ENCODE measurements around the gene ANAPC15.

Gene ANAPC15

DNA sequence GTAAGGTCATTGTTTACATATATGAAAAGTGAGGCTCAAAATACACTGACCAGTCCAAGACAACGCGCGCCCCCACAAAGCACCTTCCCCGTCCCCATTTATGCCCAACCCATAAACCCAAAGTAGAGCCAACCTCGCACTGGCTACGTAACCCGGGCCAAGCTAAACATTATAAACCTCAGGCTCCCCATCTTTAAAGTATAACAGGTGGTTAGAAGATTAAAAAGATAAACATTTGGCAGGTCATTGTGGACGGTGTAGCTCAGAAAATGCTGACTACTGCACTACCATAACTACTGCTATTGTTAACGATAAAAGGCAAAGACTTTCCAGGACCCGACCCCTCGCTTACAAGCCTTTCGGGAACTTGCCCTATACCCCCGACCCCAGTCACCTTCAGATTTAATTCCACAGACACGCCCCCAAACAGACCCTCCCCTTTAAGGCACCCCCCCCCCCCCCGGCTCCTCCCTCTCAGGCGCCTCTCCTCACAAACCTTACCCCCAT is 32.6 kb downstream of the ANAPC15 start:
- peak overlapping the region; percentile 57 for H3K4me3 ChIP-seq (ENCODE audit: low read depth, low read length)
- TF ChIP-seq, protein P1, sequence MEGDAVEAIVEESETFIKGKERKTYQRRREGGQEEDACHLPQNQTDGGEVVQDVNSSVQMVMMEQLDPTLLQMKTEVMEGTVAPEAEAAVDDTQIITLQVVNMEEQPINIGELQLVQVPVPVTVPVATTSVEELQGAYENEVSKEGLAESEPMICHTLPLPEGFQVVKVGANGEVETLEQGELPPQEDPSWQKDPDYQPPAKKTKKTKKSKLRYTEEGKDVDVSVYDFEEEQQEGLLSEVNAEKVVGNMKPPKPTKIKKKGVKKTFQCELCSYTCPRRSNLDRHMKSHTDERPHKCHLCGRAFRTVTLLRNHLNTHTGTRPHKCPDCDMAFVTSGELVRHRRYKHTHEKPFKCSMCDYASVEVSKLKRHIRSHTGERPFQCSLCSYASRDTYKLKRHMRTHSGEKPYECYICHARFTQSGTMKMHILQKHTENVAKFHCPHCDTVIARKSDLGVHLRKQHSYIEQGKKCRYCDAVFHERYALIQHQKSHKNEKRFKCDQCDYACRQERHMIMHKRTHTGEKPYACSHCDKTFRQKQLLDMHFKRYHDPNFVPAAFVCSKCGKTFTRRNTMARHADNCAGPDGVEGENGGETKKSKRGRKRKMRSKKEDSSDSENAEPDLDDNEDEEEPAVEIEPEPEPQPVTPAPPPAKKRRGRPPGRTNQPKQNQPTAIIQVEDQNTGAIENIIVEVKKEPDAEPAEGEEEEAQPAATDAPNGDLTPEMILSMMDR (IDR thresholded peaks at IDR 0.05; ENCODE audit: borderline replicate concordance, insufficient read depth, low read depth, low read length), result no peak

GRCh38 chr11:72078477-72078876 is 34.0 kb downstream of the ANAPC15 start:
- H3K4me3 ChIP-seq (ENCODE audit: low read depth, low read length), result no peak overlapping the region
- TF ChIP-seq, protein P1 (IDR thresholded peaks at IDR 0.05; ENCODE audit: borderline replicate concordance, insufficient read depth, low read depth, low read length), result no peak

- H3K4me3 ChIP-seq (ENCODE audit: low read depth, low read length), result no peak overlapping the region
- TF ChIP-seq, protein P1 (IDR thresholded peaks at IDR 0.05; ENCODE audit: borderline replicate concordance, insufficient read depth, low read depth, low read length), result no peak
Observed at GRCh38 chr11:72075756-72076155, 36.7 kb downstream of the ANAPC15 start.

- H3K4me3 ChIP-seq (ENCODE audit: low read depth, low read length), result no peak overlapping the region
- TF ChIP-seq, protein P1 (IDR thresholded peaks at IDR 0.05; ENCODE audit: borderline replicate concordance, insufficient read depth, low read depth, low read length), result peak; percentile 28; the same call in 1 of the 2 replicates
Observed at GRCh38 chr11:72075109-72075508, 37.4 kb downstream of the ANAPC15 start.

DNA sequence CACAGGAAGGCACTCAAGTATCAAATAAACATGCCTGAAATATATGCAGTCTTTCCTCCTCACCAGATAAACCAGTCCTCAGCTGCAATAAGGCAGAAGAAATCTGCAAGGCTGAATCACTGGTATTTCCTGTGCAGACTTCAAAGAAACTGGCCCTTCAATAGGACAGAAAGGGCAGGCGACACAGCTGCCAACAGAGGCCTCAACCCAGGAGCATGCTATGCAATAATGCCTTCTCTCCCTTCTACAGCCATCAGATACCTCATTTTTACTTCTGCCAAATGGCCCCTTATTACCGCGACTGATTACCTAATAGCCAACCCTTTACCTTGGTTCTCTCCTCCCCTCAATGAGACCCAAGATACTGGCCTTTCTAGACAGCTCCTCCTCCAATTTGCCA is 40.1 kb downstream of the ANAPC15 start:
- TF ChIP-seq, protein P1 (IDR thresholded peaks at IDR 0.05; ENCODE audit: borderline replicate concordance, insufficient read depth, low read depth, low read length), result no peak

GRCh38 chr11:72070491-72070890 is 42.0 kb downstream of the ANAPC15 start:
- no peak overlapping the region for H3K4me3 ChIP-seq (ENCODE audit: low read depth, low read length)
- TF ChIP-seq, protein P1 (IDR thresholded peaks at IDR 0.05; ENCODE audit: borderline replicate concordance, insufficient read depth, low read depth, low read length), result no peak

More for the DNA sequence above, 40.1 kb downstream of the ANAPC15 start:
- H3K4me3 ChIP-seq (ENCODE audit: low read depth, low read length), result no peak overlapping the region

GRCh38 chr11:72069787-72070251 is 42.7 kb downstream of the ANAPC15 start:
- H3K4me3 ChIP-seq (ENCODE audit: low read depth, low read length), result peak overlapping the region; percentile 10
- TF ChIP-seq, protein P1 (IDR thresholded peaks at IDR 0.05; ENCODE audit: borderline replicate concordance, insufficient read depth, low read depth, low read length), result no peak

Data from GM12875 (cell line).